SK-N-SH (cell line): ENCODE measurements around the gene NUCB1. TPM values are rescaled to one million over a fixed set of nuclear protein-coding genes. Genes with fewer than 3 reads are reported as not detected.
"Not testable (repeated sequence)": the region's sequence is repeated elsewhere in the genome, so short reads cannot be mapped to it uniquely, and the experiment has no call there.

Source experiments
- CTCF ChIA-PET: fragments of 300-600, 350-600 bp; formaldehyde crosslinking; extraction: SDS; loops from one replicate; lab custom pipeline; 2021; lab: Yijun Ruan, JAX
- POLR2A ChIA-PET: fragments of 350-600 bp; sonication (Branson Sonifier 250); formaldehyde crosslinking; extraction: SDS; loops from one replicate; lab custom pipeline; 2020; ENCODE audit warnings: antibody characterized with exemption, inconsistent platforms; lab: Yijun Ruan, JAX
- DNase-seq: peaks from one replicate; pipeline ENCODE4 v3.0.0; 2012
- H2AFZ ChIP-seq: fragments of 200-600 bp; sonication (generic); 2 replicates; pipeline ENCODE4 v1.8.1; 2016; ENCODE audit warnings: antibody characterized with exemption, mild to moderate bottlenecking, low read depth
- H3F3A ChIP-seq: fragments of 200-600 bp; sonication (generic); replicated peaks from 2 replicates; pipeline ENCODE3; 2016; ENCODE audit warnings: antibody characterized with exemption, mild to moderate bottlenecking; ENCODE audit not compliant: insufficient read depth
- H3K27ac ChIP-seq, 2 experiments: fragments of 200-500 bp in 1 of 2; fragments of 200-600 bp in 1 of 2; sonication (Bioruptor generic) in 1 of 2; sonication (generic), shearing (Covaris generic) in 1 of 2; 2 replicates each; pipeline versions ENCODE4 v1.5.1 to v1.6.1; 2014 to 2016; ENCODE audit warnings: low read depth in 2 of 2, inconsistent platforms in 1 of 2, low read length in 1 of 2, mild to moderate bottlenecking in 1 of 2, mixed read lengths in 1 of 2
- H3K27me3 ChIP-seq: fragments of 200-600 bp; sonication (generic), shearing (Covaris generic); 2 replicates; pipeline ENCODE4 v1.6.1; 2016; ENCODE audit warnings: mixed run types; ENCODE audit not compliant: insufficient read depth
- H3K36me3 ChIP-seq, 2 experiments: fragments of 200-500 bp in 1 of 2; fragments of 200-600 bp in 1 of 2; sonication (Bioruptor generic) in 1 of 2; sonication (generic) in 1 of 2; replicated peaks in 1 of 2; 2 replicates each; pipeline versions ENCODE3 to v1.5.1; 2014 to 2016; ENCODE audit warnings: low read length in 1 of 2, mild to moderate bottlenecking in 1 of 2; ENCODE audit not compliant: insufficient read depth in 2 of 2, control insufficient read depth in 1 of 2
- H3K4me1 ChIP-seq, 2 experiments: fragments of 200-500 bp in 1 of 2; fragments of 200-600 bp in 1 of 2; sonication (Bioruptor generic) in 1 of 2; sonication (generic), shearing (Covaris generic) in 1 of 2; 2 replicates each; pipeline versions ENCODE4 v1.5.1 to v1.6.1; 2014 to 2016; ENCODE audit warnings: low read depth in 1 of 2, low read length in 1 of 2, mixed run types in 1 of 2; ENCODE audit not compliant: insufficient read depth in 2 of 2, control insufficient read depth in 1 of 2
- H3K4me2 ChIP-seq: fragments of 200-600 bp; sonication (generic), shearing (Covaris generic); 2 replicates; pipeline ENCODE4 v1.6.1; 2017; ENCODE audit warnings: mixed run types
- H3K4me3 ChIP-seq, 2 experiments: fragments of 200-500 bp in 1 of 2; fragments of 200-600 bp in 1 of 2; sonication (Bioruptor generic) in 1 of 2; sonication (generic), shearing (Covaris generic) in 1 of 2; 2 replicates each; pipeline versions ENCODE4 v1.5.1 to v1.8.1; 2014 to 2016; ENCODE audit warnings: low read depth in 2 of 2, inconsistent platforms in 1 of 2, low read length in 1 of 2, mild to moderate bottlenecking in 1 of 2, mixed read lengths in 1 of 2, moderate library complexity in 1 of 2
- H3K79me2 ChIP-seq: fragments of 200-600 bp; sonication (generic); 2 replicates; pipeline ENCODE4 v1.8.1; 2017; ENCODE audit warnings: mild to moderate bottlenecking; ENCODE audit not compliant: insufficient read depth
- H3K9ac ChIP-seq: fragments of 200-600 bp; sonication (generic); 2 replicates; pipeline ENCODE4 v1.6.1; 2017; ENCODE audit warnings: mixed run types
- H3K9me2 ChIP-seq: fragments of 200-600 bp; sonication (generic); 2 replicates; pipeline ENCODE4 v1.6.1; 2017; ENCODE audit warnings: mixed run types
- H3K9me3 ChIP-seq: fragments of 200-600 bp; sonication (generic); 2 replicates; pipeline ENCODE4 v1.6.1; 2017; ENCODE audit warnings: mixed run types, mild to moderate bottlenecking, moderate library complexity
- H4K20me1 ChIP-seq: fragments of 200-600 bp; sonication (generic); 2 replicates; pipeline ENCODE4 v1.6.1; 2017; ENCODE audit warnings: mild to moderate bottlenecking, mixed run types; ENCODE audit not compliant: insufficient read depth
- EP300 ChIP-seq, 2 experiments: IDR thresholded peaks; 2 replicates each; pipeline versions ENCODE4 v1.4.0 to v1.6.1; 2012; ENCODE audit warnings: borderline replicate concordance in 1 of 2, low read depth in 1 of 2, low read length in 1 of 2
- EZH2phosphoT487 ChIP-seq: fragments of 200-600 bp; sonication (generic); IDR thresholded peaks from 2 replicates; pipeline ENCODE4 v1.6.1; 2017; ENCODE audit warnings: low read depth, mixed run types, mild to moderate bottlenecking, antibody characterized with exemption, moderate library complexity, borderline replicate concordance
- FOSL2 ChIP-seq: IDR thresholded peaks from 2 replicates; pipeline ENCODE4 v1.4.0; 2012; ENCODE audit warnings: low read depth, mild to moderate bottlenecking, moderate library complexity, borderline replicate concordance
- JUND ChIP-seq: IDR thresholded peaks from 2 replicates; pipeline ENCODE4 v1.4.0; 2012
- PBX3 ChIP-seq: IDR thresholded peaks from 2 replicates; pipeline ENCODE4; 2012
- POLR2AphosphoS5 ChIP-seq: IDR thresholded peaks from 2 replicates; pipeline ENCODE4 v1.6.1; 2012; ENCODE audit warnings: low read depth, low read length
- REST ChIP-seq: IDR thresholded peaks from 2 replicates; pipeline ENCODE4 v1.6.1; 2012; ENCODE audit warnings: mild to moderate bottlenecking, low read depth, low read length, moderate library complexity
- SIN3A ChIP-seq: IDR thresholded peaks from 2 replicates; pipeline ENCODE4 v1.6.1; 2012; ENCODE audit warnings: low read depth, mild to moderate bottlenecking, low read length, moderate library complexity, borderline replicate concordance
- WGBS: methylation state at CpG from one replicate; pipeline ENCODE4 v1.1.6; 2017; ENCODE audit warnings: low lambda C conversion rate; 5-methylcytosine and 5-hydroxymethylcytosine counted together
- polyA plus RNA-seq, 3 experiments: library from polyadenylated mRNA; depleted of rRNA; stranded (reverse); fragments of >200 nt; gene quantifications; 2 replicates each; pipeline ENCODE4 v1.2.3, GENCODE V29; 2012

The NUCB1 gene
- polyA plus RNA-seq, 1 of the 3 experiments (the other 2 are of a cell fraction): 397 TPM

GRCh38 chr19:48922548-48923490 is 22.7 kb downstream of the NUCB1 start:
- no peaks in the 10 kb centered on the region for H3K9me2 ChIP-seq
- CTCF ChIA-PET: no interaction called here
- no peak overlapping the region for H2AFZ ChIP-seq
- no peaks in the 10 kb centered on the region for H4K20me1 ChIP-seq
- no peak overlapping the region for H3K4me3 ChIP-seq
- H3K4me2 ChIP-seq: no peak overlapping the region
- no peak overlapping the region for H3K9ac ChIP-seq
- H3K4me1 ChIP-seq: 0 out of 4 replicates have a peak, but pooled peaks cover 0 to 4% of the 10 kb centered on the region in 2 experiments
- no peaks in the 10 kb centered on the region for H3K27me3 ChIP-seq
- POLR2A ChIA-PET: interaction anchor here (0.6 kb wide), 1 partner anchor 463 kb away, joined by 3 read pairs; no protein-coding TSS in a partner anchor
- TF ChIP-seq POLR2AphosphoS5: no peak
- H3K27ac ChIP-seq: no peak overlapping the region
- DNase-seq: no peak
- no peaks in the 10 kb centered on the region for H3K79me2 ChIP-seq
- peaks cover 15% of the 10 kb centered on the region for H3F3A ChIP-seq
- H3K9me3 ChIP-seq: no peaks in the 10 kb centered on the region
- 96% methylated on average over 11 of the region's 18 CpGs for WGBS
- peaks cover 8 to 14% of the 10 kb centered on the region in 2 experiments for H3K36me3 ChIP-seq

GRCh38 chr19:48925240-48925843 is 25.2 kb downstream of the NUCB1 start:
- H4K20me1 ChIP-seq: no peaks in the 10 kb centered on the region
- no peaks in the 10 kb centered on the region for H3K9me3 ChIP-seq
- no peak overlapping the region for H3K4me3 ChIP-seq
- H3K9me2 ChIP-seq: no peaks in the 10 kb centered on the region
- no peak overlapping the region for H2AFZ ChIP-seq
- DNase-seq: no peak
- peak overlapping the region in 1 of 2 experiments; percentile 72; a peak in 2 of 4 replicates for H3K27ac ChIP-seq
- 0 out of 4 replicates have a peak, but pooled peaks cover 0 to 4% of the 10 kb centered on the region in 2 experiments for H3K4me1 ChIP-seq
- peaks cover 15% of the 10 kb centered on the region for H3F3A ChIP-seq
- 41% methylated on average over 11 of the region's 11 CpGs for WGBS
- H3K79me2 ChIP-seq: no peaks in the 10 kb centered on the region
- peak overlapping the region; percentile 28; the same call in 1 of the 2 replicates for H3K9ac ChIP-seq
- H3K4me2 ChIP-seq: peak overlapping the region; percentile 59
- no peak for TF ChIP-seq EP300 (IDR thresholded peaks at IDR 0.05; ENCODE audit: borderline replicate concordance in 1 of 2, low read depth in 1 of 2, low read length in 1 of 2)
- TF ChIP-seq FOSL2: peak; percentile 59
- TF ChIP-seq PBX3: peak; percentile 33; the same call in 1 of the 2 replicates
- TF ChIP-seq SIN3A: peak; percentile 26; the same call in 1 of the 2 replicates
- TF ChIP-seq EZH2phosphoT487: no peak
- TF ChIP-seq REST: no peak
- peak; percentile 43 for TF ChIP-seq JUND
- CTCF ChIA-PET: interaction anchor here (0.8 to 1.2 kb wide), 2 partner anchors 45 to 138 kb away, joined by 3 read pairs; no protein-coding TSS in a partner anchor
- no peaks in the 10 kb centered on the region for H3K27me3 ChIP-seq
- POLR2A ChIA-PET: interaction anchor here (0.5 kb wide), 1 partner anchor 11 kb away, joined by 3 read pairs; no protein-coding TSS in a partner anchor
- H3K36me3 ChIP-seq: peaks cover 0 to 3% of the 10 kb centered on the region in 2 experiments

- H4K20me1 ChIP-seq, H3K4me3 ChIP-seq, POLR2A ChIA-PET, H3K79me2 ChIP-seq, H3K4me2 ChIP-seq, H3K9me2 ChIP-seq, H3K9ac ChIP-seq, H3K36me3 ChIP-seq, H3K4me1 ChIP-seq, DNase-seq, H3K9me3 ChIP-seq, H3K27me3 ChIP-seq, H2AFZ ChIP-seq: not testable (repeated sequence)
- peak overlapping the region in 1 of 2 experiments; percentile 71; a peak in 1 of 4 replicates for H3K27ac ChIP-seq
- CTCF ChIA-PET: interaction anchor here (0.8 kb wide), 1 partner anchor 44 kb away, joined by 3 read pairs; no protein-coding TSS in a partner anchor
- WGBS: 86% methylated on average over 8 of the region's 8 CpGs
- peaks cover 15% of the 10 kb centered on the region for H3F3A ChIP-seq
Measured at GRCh38 chr19:48925890-48926289, 25.8 kb downstream of the NUCB1 start.
